DMS153 treated with DMSO at 0.1 percent for 48 hours (cell line): ENCODE results near the gene RUNX1.
A peak's percentile ranks its signal among the peaks of the same experiment; 100 is the strongest.

ENCODE experiments used
- DNase-seq: peaks from one replicate; lab custom pipeline; 2025; ENCODE audit not compliant: unreplicated experiment; lab: John Stamatoyannopoulos, UW

The RUNX1 gene

GRCh38 chr21:34906401-34906800, 142.7 kb downstream of the RUNX1 start:
- DNase-seq: no peak

DNA sequence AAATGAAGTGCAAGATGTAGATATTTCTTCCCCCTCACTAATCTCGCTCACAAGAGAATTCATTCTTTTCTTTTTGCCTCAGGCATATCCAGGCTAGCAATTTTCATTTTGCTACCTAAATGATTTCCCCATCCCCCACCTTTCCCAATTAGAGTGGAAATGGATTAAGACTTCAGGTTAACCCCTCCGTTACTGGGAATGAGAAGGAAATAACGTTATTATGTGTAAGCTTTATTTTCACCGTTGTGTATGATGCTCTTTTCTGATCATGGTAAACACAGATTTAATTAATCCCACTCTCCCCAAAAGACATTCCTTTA, 143.9 kb downstream of the RUNX1 start:
- DNase-seq: no peak

GRCh38 chr21:34904526-34905217, 144.4 kb downstream of the RUNX1 start:
- no peak for DNase-seq

- DNase-seq: no peak
These were observed 148.7 kb downstream of the RUNX1 start for GRCh38 chr21:34900376-34900775.

DNA sequence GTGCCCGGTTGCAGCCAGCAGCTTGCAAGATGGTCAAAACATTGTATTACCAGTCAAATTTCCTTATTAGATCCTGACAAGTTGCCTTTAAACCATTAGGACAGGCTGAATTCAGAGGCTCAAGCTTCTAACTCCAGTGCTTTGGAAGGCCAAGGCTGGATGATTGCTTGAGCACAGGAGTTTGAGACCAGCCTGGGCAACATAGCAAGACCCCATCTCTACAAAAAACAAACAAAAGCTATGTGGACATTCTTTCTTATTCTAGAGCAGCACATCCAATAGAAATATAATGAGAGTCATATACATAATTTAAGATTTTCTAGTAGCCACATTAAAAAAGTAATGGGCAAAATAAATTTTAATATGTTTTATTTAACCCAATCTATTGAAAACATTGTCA, 149.3 kb downstream of the RUNX1 start:
- DNase-seq: no peak

DNA sequence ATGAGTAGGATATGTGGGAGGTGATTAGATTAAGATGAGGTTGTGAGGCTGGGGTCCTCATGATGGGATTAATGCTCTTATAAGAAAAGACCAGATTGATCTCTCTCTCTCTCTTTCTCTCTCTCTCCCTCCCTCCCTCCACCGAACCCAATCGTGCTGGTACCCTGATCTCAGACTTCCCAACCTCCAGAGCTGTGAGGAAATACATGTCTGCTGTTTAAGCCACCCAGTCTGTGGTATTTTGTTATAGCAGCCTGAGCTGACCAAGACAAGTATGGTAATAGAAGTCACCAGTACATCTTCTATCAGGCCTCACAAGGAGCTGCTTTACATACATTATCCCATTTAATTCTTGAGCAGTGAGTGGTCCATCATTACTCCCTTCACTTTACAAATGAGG, 149.8 kb downstream of the RUNX1 start:
- no peak for DNase-seq

- DNase-seq: no peak
These were observed 151.3 kb downstream of the RUNX1 start for GRCh38 chr21:34897828-34898227.

DNA sequence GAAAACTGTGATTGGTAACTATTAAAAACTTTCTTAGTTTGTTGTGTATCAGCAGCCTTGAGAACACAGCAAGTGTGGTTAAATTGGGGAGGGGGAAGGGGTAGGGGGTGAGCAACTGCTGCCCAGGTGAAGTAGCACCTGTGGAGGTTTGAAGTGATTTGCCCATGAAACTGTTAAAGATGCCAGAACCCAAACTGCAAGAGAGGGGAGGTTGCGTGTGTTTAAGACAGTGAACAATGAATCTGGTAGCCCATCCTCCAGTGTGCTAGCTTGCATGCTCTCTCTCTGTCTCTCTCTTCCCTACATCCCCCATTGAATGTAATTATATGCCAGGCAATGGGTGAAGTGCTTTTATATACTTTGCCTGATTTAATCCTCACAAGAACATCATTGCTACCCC, 154.7 kb downstream of the RUNX1 start:
- DNase-seq: no peak

GRCh38 chr21:34892209-34892608, 156.9 kb downstream of the RUNX1 start:
- DNase-seq: no peak

DNA sequence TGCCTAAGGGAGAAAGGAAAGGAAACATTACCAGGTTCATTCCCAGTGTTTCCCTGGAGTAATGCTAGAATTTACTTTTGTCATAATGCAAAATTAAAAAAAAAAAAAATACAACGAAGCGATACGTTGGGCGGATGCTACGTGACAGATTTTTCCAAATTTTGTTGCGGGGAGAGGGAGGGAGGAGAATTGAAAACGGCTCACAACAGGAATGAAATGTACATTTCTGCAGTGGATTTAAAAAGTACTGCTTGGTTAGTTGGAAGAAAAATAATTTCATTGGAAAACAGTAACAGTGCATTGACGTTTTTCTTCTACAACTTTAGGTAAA, 157.5 kb downstream of the RUNX1 start:
- no peak for DNase-seq

GRCh38 chr21:34890724-34891612, 158.1 kb downstream of the RUNX1 start:
- no peak for DNase-seq

DNA sequence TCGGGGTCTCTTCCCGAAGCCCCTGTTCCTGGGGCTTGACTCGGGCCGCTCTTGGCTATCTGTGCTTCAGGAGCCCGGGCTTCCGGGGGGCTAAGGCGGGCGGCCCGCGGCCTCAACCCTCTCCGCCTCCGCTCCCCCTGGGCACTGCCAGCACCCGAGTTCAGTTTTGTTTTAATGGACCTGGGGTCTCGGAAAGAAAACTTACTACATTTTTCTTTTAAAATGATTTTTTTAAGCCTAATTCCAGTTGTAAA, 158.7 kb downstream of the RUNX1 start:
- DNase-seq: no peak

- peak; percentile 51 for DNase-seq
These were observed 159.2 kb downstream of the RUNX1 start for GRCh38 chr21:34889676-34890469.

DNA sequence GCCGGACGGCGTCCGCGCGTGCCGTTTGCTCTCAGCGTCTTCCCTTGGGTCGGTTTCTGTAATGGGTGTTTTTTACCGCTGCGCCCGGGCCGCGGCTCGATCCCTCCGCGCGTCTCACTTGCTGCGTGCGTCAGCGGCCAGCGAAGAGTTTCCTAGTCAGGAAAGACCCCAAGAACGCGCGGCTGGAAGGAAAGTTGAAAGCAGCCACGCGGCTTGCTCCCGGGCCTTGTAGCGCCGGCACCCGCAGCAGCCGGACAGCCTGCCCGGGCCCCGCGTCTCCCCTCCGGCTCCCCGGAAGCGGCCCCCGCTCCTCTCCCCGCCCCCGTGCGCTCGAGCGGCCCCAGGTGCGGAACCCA, 159.8 kb downstream of the RUNX1 start:
- peak; percentile 34 for DNase-seq

DNA sequence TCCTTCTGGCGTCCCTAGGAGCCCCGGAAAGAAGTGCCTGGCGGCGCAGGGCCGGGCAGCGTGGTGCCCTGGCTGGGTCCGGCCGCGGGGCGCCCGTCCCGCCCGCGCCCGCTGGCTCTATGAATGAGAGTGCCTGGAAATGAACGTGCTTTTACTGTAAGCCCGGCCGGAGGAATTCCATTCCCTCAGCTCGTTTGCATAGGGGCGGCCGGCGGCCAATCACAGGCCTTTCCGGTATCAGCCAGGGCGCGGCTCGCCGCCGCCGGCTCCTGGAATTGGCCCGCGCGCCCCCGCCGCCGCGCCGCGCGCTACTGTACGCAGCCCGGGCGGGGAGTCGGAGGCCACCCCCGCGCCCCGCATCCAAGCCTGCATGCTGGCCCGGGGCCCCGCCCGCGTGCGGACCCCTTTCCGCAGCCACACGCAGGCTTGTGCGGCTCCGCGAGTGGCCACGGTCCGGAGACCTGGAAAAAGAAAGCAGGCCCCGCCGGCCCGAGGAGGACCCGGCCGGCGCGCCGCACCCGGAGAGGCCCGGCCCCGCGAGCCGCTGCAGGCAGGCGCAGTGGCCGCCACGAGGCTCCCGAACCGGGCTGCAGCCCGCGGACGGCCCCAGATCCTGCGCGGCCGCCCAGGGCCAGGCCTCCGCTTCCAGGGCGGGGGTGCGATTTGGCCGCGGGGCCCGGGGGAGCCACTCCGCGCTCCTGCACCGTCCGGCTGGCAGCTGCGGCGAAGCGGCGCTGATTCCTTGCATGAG, 160.4 kb downstream of the RUNX1 start:
- peak; percentile 87 for DNase-seq

- peak; percentile 31 for DNase-seq
These were observed 161.2 kb downstream of the RUNX1 start for GRCh38 chr21:34887725-34888568.

- no peak for DNase-seq
These were observed 162.0 kb downstream of the RUNX1 start for GRCh38 chr21:34887105-34887442.

DNA sequence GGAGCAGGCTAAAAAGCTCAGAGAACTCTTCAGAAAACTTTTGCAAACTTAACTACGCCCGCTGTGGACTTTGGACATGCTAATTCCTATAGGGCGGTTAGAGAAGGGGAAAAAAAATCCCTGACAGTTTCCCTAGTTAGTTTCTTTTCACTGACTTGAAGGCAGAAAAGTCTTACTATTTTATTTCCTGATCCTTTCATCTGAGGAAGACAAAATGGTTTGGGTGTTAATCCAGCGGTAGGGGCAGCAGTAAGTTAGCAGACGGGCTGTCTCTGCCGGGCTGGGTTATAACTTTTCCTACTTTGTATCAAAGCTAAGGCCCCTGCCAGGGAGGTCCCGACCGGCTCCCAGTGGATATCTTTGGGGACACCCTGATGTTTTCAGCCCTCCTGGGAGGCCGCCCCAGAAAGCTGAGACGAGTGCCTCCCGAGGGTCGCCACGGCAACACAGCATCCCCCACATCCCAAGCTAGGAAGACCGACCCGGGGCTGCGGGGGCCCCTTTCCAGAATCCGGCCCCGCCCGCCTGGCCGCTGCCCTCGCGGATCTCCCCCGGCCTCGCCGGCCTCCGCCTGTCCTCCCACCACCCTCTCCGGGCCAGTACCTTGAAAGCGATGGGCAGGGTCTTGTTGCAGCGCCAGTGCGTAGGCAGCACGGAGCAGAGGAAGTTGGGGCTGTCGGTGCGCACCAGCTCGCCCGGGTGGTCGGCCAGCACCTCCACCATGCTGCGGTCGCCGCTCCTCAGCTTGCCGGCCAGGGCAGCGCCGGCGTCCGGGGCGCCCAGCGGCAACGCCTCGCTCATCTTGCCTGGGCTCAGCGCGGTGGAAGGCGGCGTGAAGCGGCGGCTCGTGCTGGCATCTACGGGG, 162.6 kb downstream of the RUNX1 start:
- DNase-seq: no peak

- no peak for DNase-seq
These were observed 163.4 kb downstream of the RUNX1 start for GRCh38 chr21:34885626-34886239.
